WTC11 (cell line): ENCODE measurements around the gene RALA. TPM values are rescaled to one million over a fixed set of nuclear protein-coding genes. Genes with fewer than 3 reads are reported as not detected.

Source experiments
- ATAC-seq: fragments of 200-7000 bp; cut with Tn5 transposase; 2 replicates; pipeline ENCODE4 v1.10.0; 2021; ENCODE audit warnings: mild to moderate bottlenecking, moderate library complexity
- CTCF ChIA-PET: fragments of 300-600 bp; sonication (Branson Sonifier 250); formaldehyde crosslinking; loops from one replicate; lab custom pipeline; 2021; ENCODE audit warnings: antibody characterized with exemption; lab: Charles Lee
- POLR2A ChIA-PET: fragments of 350-600 bp; sonication (Branson Sonifier 250); formaldehyde crosslinking; loops from one replicate; lab custom pipeline; 2021; ENCODE audit warnings: antibody characterized with exemption; lab: Charles Lee
- DNase-seq: peaks from one replicate; pipeline ENCODE4 v3.0.0; 2021; ENCODE audit warnings: low spot score
- H3K27ac Mint-ChIP-seq: 2 replicates; pipeline ENCODE4 v1.8.0; 2021; ENCODE audit warnings: mixed read lengths
- H3K27me3 Mint-ChIP-seq: 2 replicates; pipeline ENCODE4 v1.8.0; 2021; ENCODE audit warnings: low read depth, mild to moderate bottlenecking, moderate library complexity, mixed read lengths
- H3K36me3 Mint-ChIP-seq: 2 replicates; pipeline ENCODE4 v1.8.0; 2021; ENCODE audit warnings: mixed read lengths
- H3K4me1 Mint-ChIP-seq: 2 replicates; pipeline ENCODE4 v1.8.0; 2022; ENCODE audit warnings: mixed read lengths
- H3K4me3 Mint-ChIP-seq: 2 replicates; pipeline ENCODE4 v1.8.0; 2021; ENCODE audit warnings: mild to moderate bottlenecking, moderate library complexity, mixed read lengths
- H3K9me3 Mint-ChIP-seq: 2 replicates; pipeline ENCODE4 v1.8.0; 2021; ENCODE audit warnings: mixed read lengths
- CREM ChIP-seq: sonication (generic); formaldehyde crosslinking; IDR thresholded peaks from 2 replicates; pipeline ENCODE4 v1.8.1; 2022; ENCODE audit warnings: mild to moderate bottlenecking, missing genetic modification reagents, moderate library complexity
- EMX1 ChIP-seq: fragments of 250-450 bp; sonication (Bioruptor Pico); IDR thresholded peaks from 2 replicates; pipeline ENCODE4 v1.8.0; 2021; ENCODE audit warnings: mild to moderate bottlenecking
- ETV6 ChIP-seq: sonication (generic); formaldehyde crosslinking; IDR thresholded peaks from 2 replicates; pipeline ENCODE4 v1.8.1; 2022; ENCODE audit warnings: mild to moderate bottlenecking, missing genetic modification reagents
- FOXJ3 ChIP-seq: sonication (generic); formaldehyde crosslinking; IDR thresholded peaks from 2 replicates; pipeline ENCODE4 v1.9.0; 2021; ENCODE audit warnings: missing genetic modification reagents, mild to moderate bottlenecking, borderline replicate concordance
- GABPB1 ChIP-seq: sonication (generic); formaldehyde crosslinking; IDR thresholded peaks from 2 replicates; pipeline ENCODE4 v1.8.1; 2023; ENCODE audit warnings: mild to moderate bottlenecking, missing genetic modification reagents
- JUN ChIP-seq: sonication (generic); formaldehyde crosslinking; IDR thresholded peaks from 2 replicates; pipeline ENCODE4 v1.8.0; 2023; ENCODE audit warnings: mild to moderate bottlenecking, missing genetic modification reagents
- NFYB ChIP-seq: sonication (generic); formaldehyde crosslinking; conservative IDR thresholded peaks from 2 replicates; pipeline ENCODE4 v1.8.0; 2022; ENCODE audit warnings: low read depth, missing genetic modification reagents
- NR1H2 ChIP-seq: sonication (generic); formaldehyde crosslinking; IDR thresholded peaks from 2 replicates; pipeline ENCODE4 v1.9.0; 2021; ENCODE audit warnings: mild to moderate bottlenecking, moderate library complexity, missing genetic modification reagents
- SMAD3 ChIP-seq: sonication (generic); formaldehyde crosslinking; IDR thresholded peaks from 2 replicates; pipeline ENCODE4 v1.8.0; 2022; ENCODE audit warnings: missing genetic modification reagents, mild to moderate bottlenecking, borderline replicate concordance
- SP1 ChIP-seq: sonication (generic); formaldehyde crosslinking; conservative IDR thresholded peaks from 2 replicates; pipeline ENCODE4 v1.8.1; 2022; ENCODE audit warnings: missing genetic modification reagents
- TCF7 ChIP-seq: sonication (generic); formaldehyde crosslinking; IDR thresholded peaks from 2 replicates; pipeline ENCODE4 v1.8.0; 2022; ENCODE audit warnings: mild to moderate bottlenecking, low read depth, missing genetic modification reagents, moderate library complexity
- TEAD1 ChIP-seq: sonication (generic); formaldehyde crosslinking; IDR thresholded peaks from 2 replicates; pipeline ENCODE4 v1.8.0; 2022; ENCODE audit warnings: mild to moderate bottlenecking, missing genetic modification reagents
- ZNF138 ChIP-seq: sonication (generic); formaldehyde crosslinking; conservative IDR thresholded peaks from 2 replicates; pipeline ENCODE4 v1.8.1; 2022; ENCODE audit warnings: mild to moderate bottlenecking, moderate library complexity, missing genetic modification reagents
- ZNF232 ChIP-seq: sonication (generic); formaldehyde crosslinking; IDR thresholded peaks from 2 replicates; pipeline ENCODE4 v1.8.0; 2022; ENCODE audit warnings: mild to moderate bottlenecking, missing genetic modification reagents
- total RNA-seq: library from RNA; stranded (reverse); gene quantifications from 3 replicates; pipeline ENCODE4 v1.2.3, GENCODE V29; 2021
- TF ChIP-seq, protein P1 (sequence below): sonication (generic); formaldehyde crosslinking; IDR thresholded peaks from 2 replicates; pipeline ENCODE4 v1.8.1; 2023; ENCODE audit warnings: mild to moderate bottlenecking, missing genetic modification reagents
- TF ChIP-seq, protein P2 (sequence below): fragments of 250-450 bp; sonication (Bioruptor Pico); IDR thresholded peaks from 2 replicates; pipeline ENCODE4 v1.9.0; 2021; ENCODE audit warnings: mild to moderate bottlenecking, borderline replicate concordance
- TF ChIP-seq, protein P3 (sequence below): sonication (generic); formaldehyde crosslinking; conservative IDR thresholded peaks from 2 replicates; pipeline ENCODE4 v1.8.1; 2022; ENCODE audit warnings: mild to moderate bottlenecking, missing genetic modification reagents
- TF ChIP-seq, protein P4 (sequence below): fragments of 200-600 bp; IDR thresholded peaks from 2 replicates; pipeline ENCODE4 v1.8.0; 2022; ENCODE audit warnings: antibody characterized with exemption
- TF ChIP-seq, protein P5 (sequence below): sonication (generic); formaldehyde crosslinking; IDR thresholded peaks from 2 replicates; pipeline ENCODE4 v1.8.1; 2022; ENCODE audit warnings: missing genetic modification reagents, borderline replicate concordance
- TF ChIP-seq, protein P6 (sequence below): sonication (generic); formaldehyde crosslinking; IDR thresholded peaks from 2 replicates; pipeline ENCODE4 v1.8.1; 2022; ENCODE audit warnings: low read depth, missing genetic modification reagents, borderline replicate concordance

The RALA gene
- total RNA-seq, 1 experiment from 2014 or later: 57.3 TPM

DNA sequence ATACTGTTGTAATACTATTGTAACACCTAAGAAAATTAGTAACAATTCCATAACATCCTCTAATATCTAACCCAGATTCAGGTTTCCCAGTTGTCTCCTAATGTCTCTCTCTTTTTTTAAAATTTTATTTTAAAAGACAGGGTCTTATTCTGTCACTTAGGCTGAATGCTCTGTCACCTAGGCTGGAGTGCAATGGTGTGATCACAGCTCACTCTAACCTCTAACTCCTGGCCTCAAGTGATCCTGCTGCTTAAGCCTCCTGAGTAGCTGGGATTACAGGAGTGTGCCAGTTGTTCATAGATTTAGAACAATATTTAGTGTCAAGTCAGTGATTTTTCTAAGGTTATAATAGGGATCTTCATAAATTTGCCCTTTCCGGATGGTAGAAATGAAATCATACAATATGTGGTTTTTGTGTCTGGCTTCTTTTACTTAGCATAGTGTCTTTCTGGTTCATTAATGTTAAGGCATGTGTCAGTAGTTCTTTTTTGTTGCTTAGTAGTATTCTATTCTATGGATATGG is 14.7 kb downstream of the RALA start (continued):
- TF ChIP-seq, protein P1, sequence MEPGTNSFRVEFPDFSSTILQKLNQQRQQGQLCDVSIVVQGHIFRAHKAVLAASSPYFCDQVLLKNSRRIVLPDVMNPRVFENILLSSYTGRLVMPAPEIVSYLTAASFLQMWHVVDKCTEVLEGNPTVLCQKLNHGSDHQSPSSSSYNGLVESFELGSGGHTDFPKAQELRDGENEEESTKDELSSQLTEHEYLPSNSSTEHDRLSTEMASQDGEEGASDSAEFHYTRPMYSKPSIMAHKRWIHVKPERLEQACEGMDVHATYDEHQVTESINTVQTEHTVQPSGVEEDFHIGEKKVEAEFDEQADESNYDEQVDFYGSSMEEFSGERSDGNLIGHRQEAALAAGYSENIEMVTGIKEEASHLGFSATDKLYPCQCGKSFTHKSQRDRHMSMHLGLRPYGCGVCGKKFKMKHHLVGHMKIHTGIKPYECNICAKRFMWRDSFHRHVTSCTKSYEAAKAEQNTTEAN: no peak
- TF ChIP-seq, protein P2, sequence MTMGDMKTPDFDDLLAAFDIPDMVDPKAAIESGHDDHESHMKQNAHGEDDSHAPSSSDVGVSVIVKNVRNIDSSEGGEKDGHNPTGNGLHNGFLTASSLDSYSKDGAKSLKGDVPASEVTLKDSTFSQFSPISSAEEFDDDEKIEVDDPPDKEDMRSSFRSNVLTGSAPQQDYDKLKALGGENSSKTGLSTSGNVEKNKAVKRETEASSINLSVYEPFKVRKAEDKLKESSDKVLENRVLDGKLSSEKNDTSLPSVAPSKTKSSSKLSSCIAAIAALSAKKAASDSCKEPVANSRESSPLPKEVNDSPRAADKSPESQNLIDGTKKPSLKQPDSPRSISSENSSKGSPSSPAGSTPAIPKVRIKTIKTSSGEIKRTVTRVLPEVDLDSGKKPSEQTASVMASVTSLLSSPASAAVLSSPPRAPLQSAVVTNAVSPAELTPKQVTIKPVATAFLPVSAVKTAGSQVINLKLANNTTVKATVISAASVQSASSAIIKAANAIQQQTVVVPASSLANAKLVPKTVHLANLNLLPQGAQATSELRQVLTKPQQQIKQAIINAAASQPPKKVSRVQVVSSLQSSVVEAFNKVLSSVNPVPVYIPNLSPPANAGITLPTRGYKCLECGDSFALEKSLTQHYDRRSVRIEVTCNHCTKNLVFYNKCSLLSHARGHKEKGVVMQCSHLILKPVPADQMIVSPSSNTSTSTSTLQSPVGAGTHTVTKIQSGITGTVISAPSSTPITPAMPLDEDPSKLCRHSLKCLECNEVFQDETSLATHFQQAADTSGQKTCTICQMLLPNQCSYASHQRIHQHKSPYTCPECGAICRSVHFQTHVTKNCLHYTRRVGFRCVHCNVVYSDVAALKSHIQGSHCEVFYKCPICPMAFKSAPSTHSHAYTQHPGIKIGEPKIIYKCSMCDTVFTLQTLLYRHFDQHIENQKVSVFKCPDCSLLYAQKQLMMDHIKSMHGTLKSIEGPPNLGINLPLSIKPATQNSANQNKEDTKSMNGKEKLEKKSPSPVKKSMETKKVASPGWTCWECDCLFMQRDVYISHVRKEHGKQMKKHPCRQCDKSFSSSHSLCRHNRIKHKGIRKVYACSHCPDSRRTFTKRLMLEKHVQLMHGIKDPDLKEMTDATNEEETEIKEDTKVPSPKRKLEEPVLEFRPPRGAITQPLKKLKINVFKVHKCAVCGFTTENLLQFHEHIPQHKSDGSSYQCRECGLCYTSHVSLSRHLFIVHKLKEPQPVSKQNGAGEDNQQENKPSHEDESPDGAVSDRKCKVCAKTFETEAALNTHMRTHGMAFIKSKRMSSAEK: no peak
- TF ChIP-seq GABPB1 (no peak), ZNF232 (CRISPR knock-in tag) (no peak), SP1 (CRISPR knock-in tag) (no peak), EMX1 (no peak), CREM (CRISPR knock-in tag) (no peak), TCF7 (CRISPR knock-in tag) (no peak), FOXJ3 (no peak)
- TF ChIP-seq, protein P3, sequence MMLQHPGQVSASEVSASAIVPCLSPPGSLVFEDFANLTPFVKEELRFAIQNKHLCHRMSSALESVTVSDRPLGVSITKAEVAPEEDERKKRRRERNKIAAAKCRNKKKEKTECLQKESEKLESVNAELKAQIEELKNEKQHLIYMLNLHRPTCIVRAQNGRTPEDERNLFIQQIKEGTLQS (CRISPR knock-in tag): no peak
- TF ChIP-seq, protein P4, sequence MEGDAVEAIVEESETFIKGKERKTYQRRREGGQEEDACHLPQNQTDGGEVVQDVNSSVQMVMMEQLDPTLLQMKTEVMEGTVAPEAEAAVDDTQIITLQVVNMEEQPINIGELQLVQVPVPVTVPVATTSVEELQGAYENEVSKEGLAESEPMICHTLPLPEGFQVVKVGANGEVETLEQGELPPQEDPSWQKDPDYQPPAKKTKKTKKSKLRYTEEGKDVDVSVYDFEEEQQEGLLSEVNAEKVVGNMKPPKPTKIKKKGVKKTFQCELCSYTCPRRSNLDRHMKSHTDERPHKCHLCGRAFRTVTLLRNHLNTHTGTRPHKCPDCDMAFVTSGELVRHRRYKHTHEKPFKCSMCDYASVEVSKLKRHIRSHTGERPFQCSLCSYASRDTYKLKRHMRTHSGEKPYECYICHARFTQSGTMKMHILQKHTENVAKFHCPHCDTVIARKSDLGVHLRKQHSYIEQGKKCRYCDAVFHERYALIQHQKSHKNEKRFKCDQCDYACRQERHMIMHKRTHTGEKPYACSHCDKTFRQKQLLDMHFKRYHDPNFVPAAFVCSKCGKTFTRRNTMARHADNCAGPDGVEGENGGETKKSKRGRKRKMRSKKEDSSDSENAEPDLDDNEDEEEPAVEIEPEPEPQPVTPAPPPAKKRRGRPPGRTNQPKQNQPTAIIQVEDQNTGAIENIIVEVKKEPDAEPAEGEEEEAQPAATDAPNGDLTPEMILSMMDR: no peak
- TF ChIP-seq, protein P5, sequence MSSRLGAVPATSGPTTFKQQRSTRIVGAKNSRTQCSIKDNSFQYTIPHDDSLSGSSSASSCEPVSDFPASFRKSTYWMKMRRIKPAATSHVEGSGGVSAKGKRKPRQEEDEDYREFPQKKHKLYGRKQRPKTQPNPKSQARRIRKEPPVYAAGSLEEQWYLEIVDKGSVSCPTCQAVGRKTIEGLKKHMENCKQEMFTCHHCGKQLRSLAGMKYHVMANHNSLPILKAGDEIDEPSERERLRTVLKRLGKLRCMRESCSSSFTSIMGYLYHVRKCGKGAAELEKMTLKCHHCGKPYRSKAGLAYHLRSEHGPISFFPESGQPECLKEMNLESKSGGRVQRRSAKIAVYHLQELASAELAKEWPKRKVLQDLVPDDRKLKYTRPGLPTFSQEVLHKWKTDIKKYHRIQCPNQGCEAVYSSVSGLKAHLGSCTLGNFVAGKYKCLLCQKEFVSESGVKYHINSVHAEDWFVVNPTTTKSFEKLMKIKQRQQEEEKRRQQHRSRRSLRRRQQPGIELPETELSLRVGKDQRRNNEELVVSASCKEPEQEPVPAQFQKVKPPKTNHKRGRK (CRISPR knock-in tag): no peak
- TF ChIP-seq, protein P6, sequence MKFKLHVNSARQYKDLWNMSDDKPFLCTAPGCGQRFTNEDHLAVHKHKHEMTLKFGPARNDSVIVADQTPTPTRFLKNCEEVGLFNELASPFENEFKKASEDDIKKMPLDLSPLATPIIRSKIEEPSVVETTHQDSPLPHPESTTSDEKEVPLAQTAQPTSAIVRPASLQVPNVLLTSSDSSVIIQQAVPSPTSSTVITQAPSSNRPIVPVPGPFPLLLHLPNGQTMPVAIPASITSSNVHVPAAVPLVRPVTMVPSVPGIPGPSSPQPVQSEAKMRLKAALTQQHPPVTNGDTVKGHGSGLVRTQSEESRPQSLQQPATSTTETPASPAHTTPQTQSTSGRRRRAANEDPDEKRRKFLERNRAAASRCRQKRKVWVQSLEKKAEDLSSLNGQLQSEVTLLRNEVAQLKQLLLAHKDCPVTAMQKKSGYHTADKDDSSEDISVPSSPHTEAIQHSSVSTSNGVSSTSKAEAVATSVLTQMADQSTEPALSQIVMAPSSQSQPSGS (CRISPR knock-in tag): no peak

DNA sequence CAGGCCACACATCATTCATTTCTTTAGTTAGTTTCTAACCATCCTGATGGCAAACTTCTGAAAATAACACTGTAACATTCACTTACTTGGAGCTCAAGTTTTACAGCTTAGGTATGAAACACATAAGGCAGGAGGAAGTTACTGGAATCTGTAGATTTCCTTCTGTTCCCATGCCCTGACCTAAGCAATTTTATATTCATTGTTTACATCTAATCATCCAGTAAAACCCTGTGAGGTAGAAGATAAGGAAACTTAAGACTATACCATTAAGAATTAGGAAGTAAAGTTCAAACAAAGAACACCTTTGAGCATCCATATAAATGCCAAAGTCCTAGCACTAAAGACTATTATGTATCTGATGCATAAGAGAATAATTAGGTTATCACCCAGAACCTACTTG is 19.5 kb downstream of the RALA start:
- Mint-ChIP-seq H3K4me1 (peaks cover 43% of the 10 kb centered on the region), H3K27ac (peak overlapping the region; percentile 64), H3K36me3 (no peaks in the 10 kb centered on the region; the same call in 1 of the 2 replicates), H3K4me3 (no peak overlapping the region), H3K9me3 (peaks cover 4% of the 10 kb centered on the region), H3K27me3 (no peaks in the 10 kb centered on the region)
- TF ChIP-seq SMAD3 (CRISPR knock-in tag): no peak
- TF ChIP-seq NFYB: no peak
- TF ChIP-seq TEAD1: no peak
- no peak for TF ChIP-seq ETV6
- TF ChIP-seq ZNF138 (CRISPR knock-in tag): no peak
- TF ChIP-seq JUN (CRISPR knock-in tag): no peak
- no peak for TF ChIP-seq NR1H2 (CRISPR knock-in tag)
- DNase-seq: no peak
- ChIA-PET POLR2A (no interaction called here), CTCF (interaction anchor here (0.8 kb wide), 1 partner anchor 99 kb away, joined by 4 read pairs; no protein-coding TSS in a partner anchor)
- ATAC-seq: no peak
